Gastrocnemius medialis (tissue), 4 donors: ENCODE data around the gene CLSTN2. TPM values are rescaled to one million over a fixed set of nuclear protein-coding genes. Genes with fewer than 3 reads are reported as not detected.

ENCODE experiments used
- ATAC-seq, 2 donors: fragments of 150-250 bp; one replicate each; pipeline ENCODE4 v1.9.1; 2016
- DNase-seq, 2 donors: peaks; one replicate each; pipeline ENCODE4 v3.0.0-alpha.2; 2019
- H3K27ac ChIP-seq, 4 donors: fragments of 200-600 bp; sonication (generic); 1 replicate in 1 of 4; 2 replicates in 3 of 4; pipeline ENCODE4 v1.5.1; 2016 to 2018; ENCODE audit warnings: mild to moderate bottlenecking in 2 of 4, moderate library complexity in 1 of 4
- H3K27me3 ChIP-seq, 3 donors: fragments of 200-600 bp; sonication (generic) in 2 of 3; 1 replicate in 1 of 3; 2 replicates in 2 of 3; pipeline versions ENCODE4 v1.5.1 to v1.6.0; 2016 to 2019; ENCODE audit warnings: mild to moderate bottlenecking in 1 of 3, moderate library complexity in 1 of 3
- H3K36me3 ChIP-seq, 2 donors: fragments of 200-600 bp; sonication (generic) in 1 of 2; one replicate each; pipeline ENCODE4 v1.5.1; 2017 to 2018
- H3K4me1 ChIP-seq, 2 donors: fragments of 200-600 bp; sonication (generic) in 1 of 2; one replicate each; pipeline ENCODE4 v1.5.1; 2016 to 2017; ENCODE audit warnings: mild to moderate bottlenecking in 2 of 2
- H3K4me3 ChIP-seq, 4 donors: fragments of 200-600 bp; sonication (generic) in 3 of 4; 1 replicate in 1 of 4; 2 replicates in 3 of 4; pipeline ENCODE4 v1.5.1; 2016 to 2019; ENCODE audit warnings: mild to moderate bottlenecking in 2 of 4
- H3K9me3 ChIP-seq, 3 donors: fragments of 200-600 bp; sonication (generic) in 2 of 3; 1 replicate in 1 of 3; 2 replicates in 2 of 3; pipeline ENCODE4 v1.5.1; 2016 to 2019
- POLR2A ChIP-seq, 2 donors: fragments of 450-650 bp; IDR thresholded peaks; one replicate each; pipeline ENCODE4 v1.6.1; 2017; ENCODE audit warnings: antibody characterized with exemption in 2 of 2, mild to moderate bottlenecking in 2 of 2, moderate library complexity in 2 of 2
- in situ Hi-C, 4 donors: fragments of 200-750 bp; cut with MboI; loops; one replicate each; pipeline versions ENCODE4 v1.15.0 to v1.8.0; 2017; ENCODE audit warnings: low sequenced_read_pairs in 4 of 4
- intact Hi-C: fragments of 100-400 bp; cut with DNase I; formaldehyde crosslinking; loops from one replicate; pipeline ENCODE4 v1.15.1; 2023; ENCODE audit warnings: low total_unique reads
- total RNA-seq, 4 donors: library from RNA; depleted of rRNA; stranded (reverse); fragments of >200 nt; gene quantifications; one replicate each; pipeline versions ENCODE4 v1.1.0 to v1.2.3, GENCODE V29; 2016
- TF ChIP-seq, protein P1 (sequence below), 5 experiments: fragments of 450-650 bp in 3 of 5; fragments of 200-600 bp in 2 of 5; sonication (generic) in 2 of 5; IDR thresholded peaks in 4 of 5; conservative IDR thresholded peaks in 1 of 5; 1 replicate in 4 of 5; 2 replicates in 1 of 5; pipeline ENCODE4 v1.5.1; 2016 to 2019; ENCODE audit warnings: antibody characterized with exemption in 5 of 5, mild to moderate bottlenecking in 3 of 5, moderate library complexity in 3 of 5

The CLSTN2 gene
- total RNA-seq, 4 donors from 2014 or later: 1.1 to 4.9 (median 4.0) TPM

DNA sequence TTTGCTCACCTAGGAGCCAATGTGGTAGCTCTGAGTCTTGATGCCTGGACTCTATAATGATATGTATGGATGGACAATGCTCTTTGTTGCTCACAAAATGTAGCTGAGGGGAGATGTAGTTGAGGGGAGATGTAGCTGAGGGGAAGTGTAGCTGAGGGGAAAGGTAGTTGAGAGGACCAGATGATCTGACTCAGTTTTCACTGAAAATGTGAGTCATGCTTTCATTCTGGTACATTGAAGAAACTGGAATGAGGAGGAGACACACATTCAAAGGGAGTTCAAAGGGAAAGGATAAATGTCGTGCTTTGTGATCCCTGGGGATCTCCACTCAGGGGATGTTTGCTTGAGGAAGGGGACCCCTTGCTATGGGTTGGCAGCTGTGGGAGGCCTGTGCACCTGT is 440.0 kb downstream of the CLSTN2 start:
- Histone ChIP-seq H3K9me3 (no peaks in the 10 kb centered on the region), H3K4me3 (no peak overlapping the region), H3K27ac (no peak overlapping the region), H3K36me3 (no peaks in the 10 kb centered on the region), H3K4me1 (no peaks in the 10 kb centered on the region), H3K27me3 (no peaks in the 10 kb centered on the region)
- in situ Hi-C loops: no loop called here
- intact Hi-C loops: no loop called here
- ATAC-seq (no peak), DNase-seq (no peak)
- no peak for TF ChIP-seq POLR2A (IDR thresholded peaks at IDR 0.05)
- TF ChIP-seq, protein P1, sequence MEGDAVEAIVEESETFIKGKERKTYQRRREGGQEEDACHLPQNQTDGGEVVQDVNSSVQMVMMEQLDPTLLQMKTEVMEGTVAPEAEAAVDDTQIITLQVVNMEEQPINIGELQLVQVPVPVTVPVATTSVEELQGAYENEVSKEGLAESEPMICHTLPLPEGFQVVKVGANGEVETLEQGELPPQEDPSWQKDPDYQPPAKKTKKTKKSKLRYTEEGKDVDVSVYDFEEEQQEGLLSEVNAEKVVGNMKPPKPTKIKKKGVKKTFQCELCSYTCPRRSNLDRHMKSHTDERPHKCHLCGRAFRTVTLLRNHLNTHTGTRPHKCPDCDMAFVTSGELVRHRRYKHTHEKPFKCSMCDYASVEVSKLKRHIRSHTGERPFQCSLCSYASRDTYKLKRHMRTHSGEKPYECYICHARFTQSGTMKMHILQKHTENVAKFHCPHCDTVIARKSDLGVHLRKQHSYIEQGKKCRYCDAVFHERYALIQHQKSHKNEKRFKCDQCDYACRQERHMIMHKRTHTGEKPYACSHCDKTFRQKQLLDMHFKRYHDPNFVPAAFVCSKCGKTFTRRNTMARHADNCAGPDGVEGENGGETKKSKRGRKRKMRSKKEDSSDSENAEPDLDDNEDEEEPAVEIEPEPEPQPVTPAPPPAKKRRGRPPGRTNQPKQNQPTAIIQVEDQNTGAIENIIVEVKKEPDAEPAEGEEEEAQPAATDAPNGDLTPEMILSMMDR (IDR thresholded peaks at IDR 0.05 in 4 of 5, conservative IDR thresholded peaks at IDR 0.05 in 1 of 5): no peak

DNA sequence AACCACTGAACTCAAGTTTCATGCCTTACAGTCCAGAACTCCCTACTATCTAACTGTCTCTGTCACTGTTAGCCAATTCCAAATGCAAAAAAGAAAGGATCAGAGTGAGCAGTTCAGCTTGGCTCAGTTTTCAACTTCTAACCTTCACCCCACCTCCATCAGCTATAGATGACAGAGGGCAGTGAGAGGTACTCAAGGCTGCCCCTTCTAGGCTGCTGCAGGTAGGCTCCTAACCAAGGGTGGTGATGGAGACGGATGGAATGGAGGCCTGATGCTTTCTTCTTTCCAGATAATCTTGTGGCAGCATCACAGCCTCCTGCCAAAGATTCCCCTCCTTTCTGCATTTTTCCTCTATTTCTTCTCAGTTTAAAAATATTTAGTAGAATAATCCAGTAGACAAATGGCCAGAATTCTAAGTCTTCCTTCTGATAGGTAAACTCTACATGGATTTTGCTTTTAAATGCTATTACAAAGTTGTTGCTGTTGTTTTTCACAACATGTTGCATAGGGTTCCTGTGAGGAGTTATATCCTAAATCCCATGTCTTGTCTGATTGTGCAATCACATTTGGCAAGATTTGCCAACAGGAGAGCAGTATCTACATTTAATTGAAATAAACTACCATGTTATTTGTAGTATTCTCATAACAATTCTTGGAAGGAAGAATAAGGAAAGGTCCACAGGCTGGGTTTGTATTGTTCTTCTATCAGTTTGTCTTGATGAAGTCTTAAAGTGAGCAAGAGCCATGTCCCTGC is 441.3 kb downstream of the CLSTN2 start:
- H3K36me3 ChIP-seq: no peaks in the 10 kb centered on the region
- intact Hi-C loops (no loop called here), in situ Hi-C loops (no loop called here)
- ATAC-seq: no peak
- no peaks in the 10 kb centered on the region for H3K27me3 ChIP-seq
- TF ChIP-seq, protein P1 (IDR thresholded peaks at IDR 0.05 in 4 of 5, conservative IDR thresholded peaks at IDR 0.05 in 1 of 5): no peak
- TF ChIP-seq POLR2A (IDR thresholded peaks at IDR 0.05): no peak
- no peaks in the 10 kb centered on the region for H3K9me3 ChIP-seq
- H3K27ac ChIP-seq: no peak overlapping the region
- H3K4me1 ChIP-seq: no peaks in the 10 kb centered on the region
- no peak overlapping the region for H3K4me3 ChIP-seq
- no peak for DNase-seq

DNA sequence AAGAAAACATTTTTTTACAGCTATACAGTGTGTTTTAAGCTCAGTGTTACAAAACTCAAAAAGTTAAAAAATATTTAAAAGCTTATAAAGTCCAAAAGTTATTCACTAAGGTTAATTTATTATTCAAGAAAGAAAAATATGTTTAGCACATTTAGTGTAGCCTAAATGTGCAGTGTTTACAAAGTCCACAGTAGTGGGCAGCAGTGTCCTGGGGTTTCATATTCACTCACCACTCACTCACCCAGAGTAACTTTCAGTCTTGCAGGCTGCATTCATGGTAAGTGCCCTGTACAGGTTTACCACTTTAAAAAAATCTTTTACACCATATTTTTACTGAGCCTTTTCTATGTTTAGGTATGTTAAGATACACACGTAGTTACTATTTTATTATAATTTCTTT is 442.7 kb downstream of the CLSTN2 start:
- Histone ChIP-seq H3K4me1 (no peaks in the 10 kb centered on the region), H3K27me3 (no peaks in the 10 kb centered on the region), H3K36me3 (no peaks in the 10 kb centered on the region), H3K27ac (no peak overlapping the region), H3K9me3 (no peaks in the 10 kb centered on the region), H3K4me3 (no peak overlapping the region)
- in situ Hi-C loops (no loop called here), intact Hi-C loops (no loop called here)
- TF ChIP-seq, protein P1 (IDR thresholded peaks at IDR 0.05 in 4 of 5, conservative IDR thresholded peaks at IDR 0.05 in 1 of 5): no peak
- no peak for TF ChIP-seq POLR2A (IDR thresholded peaks at IDR 0.05)
- DNase-seq: no peak
- ATAC-seq: no peak

DNA sequence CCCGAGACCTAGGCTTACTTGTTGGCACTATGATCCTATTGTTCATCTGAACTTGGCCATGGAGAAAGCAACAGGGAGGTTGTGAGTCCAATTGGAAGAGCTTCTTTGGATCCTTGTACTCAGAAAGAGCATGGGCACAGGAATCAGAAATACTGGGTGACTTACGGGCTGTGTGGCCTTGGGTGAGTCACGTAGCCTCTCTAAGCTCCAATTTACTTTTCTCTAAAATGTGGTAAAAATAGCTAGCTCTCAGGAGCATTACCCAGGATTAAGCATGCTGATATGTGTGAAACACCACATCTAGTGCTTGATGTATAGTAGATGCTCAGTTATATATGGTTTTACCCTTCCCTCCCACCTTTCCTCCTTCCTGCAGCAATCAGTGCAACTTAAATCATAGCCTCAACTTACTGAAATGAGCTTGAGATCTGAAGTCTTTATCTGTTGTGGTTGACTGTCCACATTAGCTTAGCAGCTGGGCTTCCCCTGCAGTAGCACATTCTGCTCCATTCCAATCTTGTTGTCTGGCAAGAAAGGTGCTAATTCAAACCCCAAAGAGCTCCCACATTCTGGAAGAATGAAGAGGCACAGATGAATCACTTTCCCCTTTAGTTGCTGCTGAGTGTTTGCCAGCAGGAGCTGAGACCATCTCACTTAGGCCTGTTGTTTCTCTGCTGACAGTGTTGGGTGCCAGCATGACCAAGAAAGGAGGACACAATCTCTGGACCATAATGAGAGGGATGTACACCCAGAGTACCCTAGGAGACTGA is 443.8 kb downstream of the CLSTN2 start:
- no peaks in the 10 kb centered on the region for H3K36me3 ChIP-seq
- H3K27me3 ChIP-seq: no peaks in the 10 kb centered on the region
- no peaks in the 10 kb centered on the region for H3K4me1 ChIP-seq
- no peaks in the 10 kb centered on the region for H3K9me3 ChIP-seq
- H3K27ac ChIP-seq: no peak overlapping the region
- in situ Hi-C loops: no loop called here
- ATAC-seq: no peak
- H3K4me3 ChIP-seq: no peak overlapping the region
- intact Hi-C loops: no loop called here
- TF ChIP-seq, protein P1 (IDR thresholded peaks at IDR 0.05 in 4 of 5, conservative IDR thresholded peaks at IDR 0.05 in 1 of 5): no peak
- TF ChIP-seq POLR2A (IDR thresholded peaks at IDR 0.05): no peak
- DNase-seq: no peak
